Spleen (tissue), 7 donors: ENCODE results near the gene ZNF148.

Experiments
- POLR2A ChIP-seq, 3 donors: fragments of 450-650 bp; IDR thresholded peaks; one replicate each; pipeline ENCODE4 v1.5.1; 2017; ENCODE audit warnings: antibody characterized with exemption in 3 of 3, mild to moderate bottlenecking in 1 of 3
- TF ChIP-seq, protein P1 (sequence below), 11 experiments: fragments of 200-600 bp in 7 of 11; fragments of 450-650 bp in 4 of 11; sonication (generic) in 4 of 11; IDR thresholded peaks in 8 of 11; conservative IDR thresholded peaks in 3 of 11; 1 replicate in 7 of 11; 2 replicates in 4 of 11; pipeline versions ENCODE4 v1.4.0 to v1.8.0; 2016 to 2021; ENCODE audit warnings: antibody characterized with exemption in 11 of 11, inconsistent platforms in 4 of 11, mild to moderate bottlenecking in 1 of 11
- donor health status: DM: no; HTN: no; CAD: no; lungs with moderate emphysema.
- donor health status: DM: no; HTN: no; CAD: no.
- donor health status: DM: no; HTN: no; CAD: no.

DNA sequence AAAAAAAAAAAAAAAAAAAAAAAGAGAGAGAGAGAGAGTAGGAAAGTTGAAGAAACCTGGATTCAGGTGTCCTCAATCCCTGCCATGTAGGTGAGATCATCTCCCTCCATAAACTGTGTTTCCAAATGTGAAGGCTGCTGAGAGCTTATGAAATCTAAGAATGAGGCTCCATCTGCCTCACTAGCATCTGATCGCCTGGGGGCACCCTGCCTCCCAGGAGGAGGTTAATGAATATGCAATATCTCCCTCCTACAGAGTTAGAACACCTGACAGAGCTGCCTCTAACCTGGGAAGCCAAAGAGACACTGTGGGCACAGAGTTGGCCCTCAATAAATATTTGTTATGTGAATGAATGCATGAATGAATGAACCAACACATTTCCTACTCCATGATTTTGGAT is 23.8 kb upstream of the ZNF148 start:
- no peak for TF ChIP-seq POLR2A (IDR thresholded peaks at IDR 0.05)
- TF ChIP-seq, protein P1, sequence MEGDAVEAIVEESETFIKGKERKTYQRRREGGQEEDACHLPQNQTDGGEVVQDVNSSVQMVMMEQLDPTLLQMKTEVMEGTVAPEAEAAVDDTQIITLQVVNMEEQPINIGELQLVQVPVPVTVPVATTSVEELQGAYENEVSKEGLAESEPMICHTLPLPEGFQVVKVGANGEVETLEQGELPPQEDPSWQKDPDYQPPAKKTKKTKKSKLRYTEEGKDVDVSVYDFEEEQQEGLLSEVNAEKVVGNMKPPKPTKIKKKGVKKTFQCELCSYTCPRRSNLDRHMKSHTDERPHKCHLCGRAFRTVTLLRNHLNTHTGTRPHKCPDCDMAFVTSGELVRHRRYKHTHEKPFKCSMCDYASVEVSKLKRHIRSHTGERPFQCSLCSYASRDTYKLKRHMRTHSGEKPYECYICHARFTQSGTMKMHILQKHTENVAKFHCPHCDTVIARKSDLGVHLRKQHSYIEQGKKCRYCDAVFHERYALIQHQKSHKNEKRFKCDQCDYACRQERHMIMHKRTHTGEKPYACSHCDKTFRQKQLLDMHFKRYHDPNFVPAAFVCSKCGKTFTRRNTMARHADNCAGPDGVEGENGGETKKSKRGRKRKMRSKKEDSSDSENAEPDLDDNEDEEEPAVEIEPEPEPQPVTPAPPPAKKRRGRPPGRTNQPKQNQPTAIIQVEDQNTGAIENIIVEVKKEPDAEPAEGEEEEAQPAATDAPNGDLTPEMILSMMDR (IDR thresholded peaks at IDR 0.05 in 8 of 11, conservative IDR thresholded peaks at IDR 0.05 in 3 of 11) = no peak
